Measurements from ENCODE around the gene USP43. TPM values are rescaled to one million over a fixed set of nuclear protein-coding genes. Genes with fewer than 3 reads are reported as not detected.

The USP43 gene
- polyA plus RNA-seq, 1 of the 3 experiments (the other 2 are of a cell fraction), result 0.07 TPM

GRCh38 chr17:9632741-9633140, 12.6 kb upstream of the USP43 start:
- Histone ChIP-seq H3K4me1 (ENCODE audit: control insufficient read depth in 1 of 2, insufficient read depth in 2 of 2, low read depth in 1 of 2, low read length in 1 of 2) (no peaks in the 10 kb centered on the region), H4K20me1 (ENCODE audit: insufficient read depth) (no peaks in the 10 kb centered on the region), H3K9me3 (no peaks in the 10 kb centered on the region), H3K9me2 (no peaks in the 10 kb centered on the region), H3K79me2 (ENCODE audit: insufficient read depth) (no peaks in the 10 kb centered on the region), H3K4me2 (no peak overlapping the region), H3F3A (replicated peaks; ENCODE audit: insufficient read depth) (no peaks in the 10 kb centered on the region), H3K4me3 (ENCODE audit: low read depth in 2 of 2, low read length in 1 of 2) (no peak overlapping the region), H2AFZ (ENCODE audit: low read depth) (no peak overlapping the region), H3K9ac (no peak overlapping the region), H3K36me3 (replicated peaks in 1 of 2; ENCODE audit: control insufficient read depth in 1 of 2, insufficient read depth in 2 of 2, low read length in 1 of 2) (no peaks in the 10 kb centered on the region), H3K27me3 (ENCODE audit: insufficient read depth) (peaks cover 21% of the 10 kb centered on the region; the same call in 1 of the 2 replicates), H3K27ac (ENCODE audit: low read depth in 2 of 2, low read length in 1 of 2) (no peak overlapping the region)
- ChIA-PET POLR2A (no interaction called here), CTCF (no interaction called here)
- WGBS (ENCODE audit: low lambda C conversion rate), result 49% methylated on average over 7 of the region's 11 CpGs
- no peak for DNase-seq
- TF ChIP-seq TEAD4 (IDR thresholded peaks at IDR 0.05; ENCODE audit: borderline replicate concordance, insufficient read depth) (no peak), NRF1 (IDR thresholded peaks at IDR 0.05; ENCODE audit: low read depth, low read length) (no peak), YY1 (IDR thresholded peaks at IDR 0.05; ENCODE audit: low read depth) (no peak), TCF12 (IDR thresholded peaks at IDR 0.05) (no peak), RFX5 (IDR thresholded peaks at IDR 0.05; ENCODE audit: low read length) (no peak)
- TF ChIP-seq, protein P1, sequence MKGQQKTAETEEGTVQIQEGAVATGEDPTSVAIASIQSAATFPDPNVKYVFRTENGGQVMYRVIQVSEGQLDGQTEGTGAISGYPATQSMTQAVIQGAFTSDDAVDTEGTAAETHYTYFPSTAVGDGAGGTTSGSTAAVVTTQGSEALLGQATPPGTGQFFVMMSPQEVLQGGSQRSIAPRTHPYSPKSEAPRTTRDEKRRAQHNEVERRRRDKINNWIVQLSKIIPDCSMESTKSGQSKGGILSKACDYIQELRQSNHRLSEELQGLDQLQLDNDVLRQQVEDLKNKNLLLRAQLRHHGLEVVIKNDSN (IDR thresholded peaks at IDR 0.05; ENCODE audit: borderline replicate concordance, low read depth), result no peak

GRCh38 chr17:9635340-9635739, 10.0 kb upstream of the USP43 start:
- ChIA-PET CTCF (interaction anchor here (1.0 to 1.1 kb wide), 2 partner anchors 23 to 58 kb away, joined by 3 to 4 read pairs; no protein-coding TSS in a partner anchor), POLR2A (no interaction called here)
- Histone ChIP-seq H3K9ac (no peak overlapping the region), H3K27me3 (ENCODE audit: insufficient read depth) (peaks cover 11% of the 10 kb centered on the region; the same call in 1 of the 2 replicates), H3K9me3 (no peaks in the 10 kb centered on the region), H3K4me1 (ENCODE audit: control insufficient read depth in 1 of 2, insufficient read depth in 2 of 2, low read depth in 1 of 2, low read length in 1 of 2) (no peaks in the 10 kb centered on the region), H3F3A (replicated peaks; ENCODE audit: insufficient read depth) (no peaks in the 10 kb centered on the region), H3K4me2 (no peak overlapping the region), H3K9me2 (no peaks in the 10 kb centered on the region), H3K79me2 (ENCODE audit: insufficient read depth) (no peaks in the 10 kb centered on the region), H3K27ac (ENCODE audit: low read depth in 2 of 2, low read length in 1 of 2) (no peak overlapping the region), H2AFZ (ENCODE audit: low read depth) (no peak overlapping the region), H3K36me3 (replicated peaks in 1 of 2; ENCODE audit: control insufficient read depth in 1 of 2, insufficient read depth in 2 of 2, low read length in 1 of 2) (no peaks in the 10 kb centered on the region), H3K4me3 (ENCODE audit: low read depth in 2 of 2, low read length in 1 of 2) (no peak overlapping the region), H4K20me1 (ENCODE audit: insufficient read depth) (no peaks in the 10 kb centered on the region)
- DNase-seq, result no peak
- WGBS (ENCODE audit: low lambda C conversion rate), result 19% methylated on average over 6 of the region's 6 CpGs
- TF ChIP-seq TCF12 (IDR thresholded peaks at IDR 0.05), result no peak
- TF ChIP-seq GATA2 (CRISPR knock-in tag; IDR thresholded peaks at IDR 0.05), result no peak
- no peak for TF ChIP-seq NRF1 (IDR thresholded peaks at IDR 0.05; ENCODE audit: low read depth, low read length)
- TF ChIP-seq IRF3 (IDR thresholded peaks at IDR 0.05; ENCODE audit: low read depth, low read length), result no peak
- no peak for TF ChIP-seq PBX3 (IDR thresholded peaks at IDR 0.05)
- TF ChIP-seq, protein P2, sequence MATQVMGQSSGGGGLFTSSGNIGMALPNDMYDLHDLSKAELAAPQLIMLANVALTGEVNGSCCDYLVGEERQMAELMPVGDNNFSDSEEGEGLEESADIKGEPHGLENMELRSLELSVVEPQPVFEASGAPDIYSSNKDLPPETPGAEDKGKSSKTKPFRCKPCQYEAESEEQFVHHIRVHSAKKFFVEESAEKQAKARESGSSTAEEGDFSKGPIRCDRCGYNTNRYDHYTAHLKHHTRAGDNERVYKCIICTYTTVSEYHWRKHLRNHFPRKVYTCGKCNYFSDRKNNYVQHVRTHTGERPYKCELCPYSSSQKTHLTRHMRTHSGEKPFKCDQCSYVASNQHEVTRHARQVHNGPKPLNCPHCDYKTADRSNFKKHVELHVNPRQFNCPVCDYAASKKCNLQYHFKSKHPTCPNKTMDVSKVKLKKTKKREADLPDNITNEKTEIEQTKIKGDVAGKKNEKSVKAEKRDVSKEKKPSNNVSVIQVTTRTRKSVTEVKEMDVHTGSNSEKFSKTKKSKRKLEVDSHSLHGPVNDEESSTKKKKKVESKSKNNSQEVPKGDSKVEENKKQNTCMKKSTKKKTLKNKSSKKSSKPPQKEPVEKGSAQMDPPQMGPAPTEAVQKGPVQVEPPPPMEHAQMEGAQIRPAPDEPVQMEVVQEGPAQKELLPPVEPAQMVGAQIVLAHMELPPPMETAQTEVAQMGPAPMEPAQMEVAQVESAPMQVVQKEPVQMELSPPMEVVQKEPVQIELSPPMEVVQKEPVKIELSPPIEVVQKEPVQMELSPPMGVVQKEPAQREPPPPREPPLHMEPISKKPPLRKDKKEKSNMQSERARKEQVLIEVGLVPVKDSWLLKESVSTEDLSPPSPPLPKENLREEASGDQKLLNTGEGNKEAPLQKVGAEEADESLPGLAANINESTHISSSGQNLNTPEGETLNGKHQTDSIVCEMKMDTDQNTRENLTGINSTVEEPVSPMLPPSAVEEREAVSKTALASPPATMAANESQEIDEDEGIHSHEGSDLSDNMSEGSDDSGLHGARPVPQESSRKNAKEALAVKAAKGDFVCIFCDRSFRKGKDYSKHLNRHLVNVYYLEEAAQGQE (IDR thresholded peaks at IDR 0.05; ENCODE audit: low read depth, low read length), result no peak
- TF ChIP-seq TAF1 (IDR thresholded peaks at IDR 0.05; ENCODE audit: borderline replicate concordance, low read depth, low read length), result no peak
- TF ChIP-seq RAD21 (IDR thresholded peaks at IDR 0.05; ENCODE audit: low read length), result no peak
- no peak for TF ChIP-seq FOSL2 (IDR thresholded peaks at IDR 0.05; ENCODE audit: borderline replicate concordance, low read depth)
- TF ChIP-seq, protein P3, sequence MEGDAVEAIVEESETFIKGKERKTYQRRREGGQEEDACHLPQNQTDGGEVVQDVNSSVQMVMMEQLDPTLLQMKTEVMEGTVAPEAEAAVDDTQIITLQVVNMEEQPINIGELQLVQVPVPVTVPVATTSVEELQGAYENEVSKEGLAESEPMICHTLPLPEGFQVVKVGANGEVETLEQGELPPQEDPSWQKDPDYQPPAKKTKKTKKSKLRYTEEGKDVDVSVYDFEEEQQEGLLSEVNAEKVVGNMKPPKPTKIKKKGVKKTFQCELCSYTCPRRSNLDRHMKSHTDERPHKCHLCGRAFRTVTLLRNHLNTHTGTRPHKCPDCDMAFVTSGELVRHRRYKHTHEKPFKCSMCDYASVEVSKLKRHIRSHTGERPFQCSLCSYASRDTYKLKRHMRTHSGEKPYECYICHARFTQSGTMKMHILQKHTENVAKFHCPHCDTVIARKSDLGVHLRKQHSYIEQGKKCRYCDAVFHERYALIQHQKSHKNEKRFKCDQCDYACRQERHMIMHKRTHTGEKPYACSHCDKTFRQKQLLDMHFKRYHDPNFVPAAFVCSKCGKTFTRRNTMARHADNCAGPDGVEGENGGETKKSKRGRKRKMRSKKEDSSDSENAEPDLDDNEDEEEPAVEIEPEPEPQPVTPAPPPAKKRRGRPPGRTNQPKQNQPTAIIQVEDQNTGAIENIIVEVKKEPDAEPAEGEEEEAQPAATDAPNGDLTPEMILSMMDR (IDR thresholded peaks at IDR 0.05), result no peak
- no peak for TF ChIP-seq EZH2phosphoT487 (IDR thresholded peaks at IDR 0.05; ENCODE audit: borderline replicate concordance, low read depth)
- no peak for TF ChIP-seq POLR2AphosphoS5 (IDR thresholded peaks at IDR 0.05; ENCODE audit: low read depth, low read length)
- TF ChIP-seq, protein P4, sequence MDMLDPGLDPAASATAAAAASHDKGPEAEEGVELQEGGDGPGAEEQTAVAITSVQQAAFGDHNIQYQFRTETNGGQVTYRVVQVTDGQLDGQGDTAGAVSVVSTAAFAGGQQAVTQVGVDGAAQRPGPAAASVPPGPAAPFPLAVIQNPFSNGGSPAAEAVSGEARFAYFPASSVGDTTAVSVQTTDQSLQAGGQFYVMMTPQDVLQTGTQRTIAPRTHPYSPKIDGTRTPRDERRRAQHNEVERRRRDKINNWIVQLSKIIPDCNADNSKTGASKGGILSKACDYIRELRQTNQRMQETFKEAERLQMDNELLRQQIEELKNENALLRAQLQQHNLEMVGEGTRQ (IDR thresholded peaks at IDR 0.05; ENCODE audit: borderline replicate concordance, low read depth, low read length), result no peak
- no peak for TF ChIP-seq MXI1 (IDR thresholded peaks at IDR 0.05; ENCODE audit: low read depth, low read length)
